SK-N-SH treated with all-trans-retinoic acid at 6 μM for 48 hours (cell line): Measurements from ENCODE around the gene CDCA3.

Experiments
- ZFP30 ChIP-seq: fragments of 450-650 bp; formaldehyde crosslinking; IDR thresholded peaks from 2 replicates; pipeline ENCODE4 v1.5.0; 2022; ENCODE audit warnings: mild to moderate bottlenecking, moderate library complexity
- TF ChIP-seq, protein P1 (sequence below): fragments of 250-450 bp; sonication (Bioruptor Pico); IDR thresholded peaks from 2 replicates; pipeline ENCODE4 v1.8.0; 2021; ENCODE audit warnings: low read depth, mild to moderate bottlenecking, moderate library complexity, borderline replicate concordance

DNA sequence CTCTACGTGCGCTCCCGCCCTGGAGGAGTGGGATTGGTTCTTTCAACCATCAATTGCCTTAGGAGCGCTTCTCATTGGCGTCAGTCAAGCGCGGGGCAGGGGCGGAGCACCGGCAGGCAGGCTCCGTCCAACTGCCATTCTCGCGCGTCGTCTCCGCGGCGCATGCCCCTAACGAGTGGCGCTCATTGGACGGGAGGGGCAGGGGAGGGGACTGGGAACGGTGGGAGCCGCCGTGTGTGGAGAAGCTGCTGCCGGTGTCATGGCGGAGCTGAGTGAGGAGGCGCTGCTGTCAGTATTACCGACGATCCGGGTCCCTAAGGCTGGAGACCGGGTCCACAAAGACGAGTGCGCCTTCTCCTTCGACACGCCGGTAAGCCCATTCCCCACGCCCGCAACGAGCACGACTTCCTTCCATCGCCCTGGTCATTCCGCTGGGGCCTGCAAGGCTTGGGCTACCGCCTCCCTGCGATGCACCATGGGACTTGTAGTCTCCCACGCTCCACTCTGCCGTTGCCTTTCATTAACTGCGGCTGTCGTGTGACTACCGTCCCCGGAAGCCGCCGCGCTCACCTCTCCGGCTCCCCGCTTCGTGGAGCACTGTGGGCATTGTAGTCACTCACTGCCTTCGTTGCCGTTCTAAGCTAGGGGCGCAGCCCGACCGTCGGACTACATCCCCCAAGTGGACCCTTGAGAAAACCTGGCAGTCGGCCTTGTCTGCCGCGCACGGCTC lies 1.0 kb upstream of the CDCA3 start, which contains the start of gene USP5:
- no peak for TF ChIP-seq ZFP30 (CRISPR knock-in tag)
- TF ChIP-seq, protein P1, sequence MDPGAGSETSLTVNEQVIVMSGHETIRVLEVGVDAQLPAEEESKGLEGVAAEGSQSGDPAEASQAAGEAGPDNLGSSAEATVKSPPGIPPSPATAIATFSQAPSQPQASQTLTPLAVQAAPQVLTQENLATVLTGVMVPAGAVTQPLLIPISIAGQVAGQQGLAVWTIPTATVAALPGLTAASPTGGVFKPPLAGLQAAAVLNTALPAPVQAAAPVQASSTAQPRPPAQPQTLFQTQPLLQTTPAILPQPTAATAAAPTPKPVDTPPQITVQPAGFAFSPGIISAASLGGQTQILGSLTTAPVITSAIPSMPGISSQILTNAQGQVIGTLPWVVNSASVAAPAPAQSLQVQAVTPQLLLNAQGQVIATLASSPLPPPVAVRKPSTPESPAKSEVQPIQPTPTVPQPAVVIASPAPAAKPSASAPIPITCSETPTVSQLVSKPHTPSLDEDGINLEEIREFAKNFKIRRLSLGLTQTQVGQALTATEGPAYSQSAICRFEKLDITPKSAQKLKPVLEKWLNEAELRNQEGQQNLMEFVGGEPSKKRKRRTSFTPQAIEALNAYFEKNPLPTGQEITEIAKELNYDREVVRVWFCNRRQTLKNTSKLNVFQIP = no peak
